GM19099 (cell line): ENCODE measurements around the gene ZNF821.
A peak's percentile ranks its signal among the peaks of the same experiment; 100 is the strongest.

ENCODE experiments used
- POLR2A ChIP-seq: IDR thresholded peaks from 3 replicates; pipeline ENCODE4 v1.6.1; 2011; ENCODE audit warnings: low read depth; ENCODE audit not compliant: insufficient read length; ENCODE audit errors: extremely low read depth

The ZNF821 gene

DNA sequence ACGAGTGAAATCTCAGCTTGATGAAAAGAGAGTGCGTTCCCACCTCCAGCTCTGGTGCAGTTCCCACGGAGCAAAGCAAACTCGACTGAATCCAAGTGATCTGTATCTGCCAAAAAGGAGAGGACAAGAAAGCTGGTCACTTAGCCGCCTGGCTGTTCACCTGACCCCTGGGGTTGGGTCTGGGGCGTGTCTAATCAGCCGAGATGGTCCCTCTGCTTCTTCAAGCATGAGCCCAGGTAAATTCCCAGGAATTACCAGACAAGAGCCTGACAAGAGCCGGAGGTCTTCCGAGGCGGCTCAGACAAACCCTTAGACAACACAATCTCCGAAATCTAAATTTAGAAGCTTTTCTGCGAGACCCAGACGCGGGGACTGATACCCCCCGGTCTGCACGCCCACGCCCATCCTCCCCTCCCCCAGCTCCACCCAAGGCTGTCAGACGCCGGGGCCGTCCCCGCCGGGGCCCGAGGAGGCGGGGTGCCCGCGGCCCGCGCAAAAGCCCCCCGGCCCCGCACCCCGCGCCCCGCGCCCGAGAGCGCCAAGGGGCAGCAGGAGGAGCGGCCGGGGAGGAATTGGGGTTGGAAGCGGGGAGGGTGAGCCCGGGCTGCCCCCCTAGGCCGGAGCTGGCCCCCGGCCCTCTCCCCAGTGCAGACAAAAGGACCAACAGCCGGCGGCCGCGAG, 674 bp downstream of the ZNF821 start:
- peak; percentile 18 for TF ChIP-seq POLR2A

- no peak for TF ChIP-seq POLR2A
Observed at GRCh38 chr16:71882505-71883167, 1.3 kb downstream of the ZNF821 start.

DNA sequence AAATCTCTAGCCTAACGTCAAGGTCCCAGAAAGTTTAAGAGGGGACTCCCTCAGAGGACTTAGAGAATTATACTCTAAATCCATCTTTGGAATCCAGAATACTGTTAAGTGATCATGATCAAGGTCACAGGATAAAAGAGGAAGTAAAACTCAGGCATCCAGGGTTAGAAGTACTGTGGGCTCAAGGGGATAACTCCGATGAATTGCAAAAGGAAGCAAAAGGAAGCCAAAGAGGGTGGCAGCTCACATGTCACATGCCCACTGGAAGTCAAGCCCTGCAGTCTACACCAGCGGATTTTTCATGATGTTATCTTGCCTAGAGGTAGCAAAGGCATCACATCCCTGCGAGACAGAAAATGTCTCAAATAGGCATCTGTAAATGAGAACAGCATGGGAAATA, 3.8 kb downstream of the ZNF821 start:
- no peak for TF ChIP-seq POLR2A

GRCh38 chr16:71878911-71879310, 5.1 kb downstream of the ZNF821 start:
- no peak for TF ChIP-seq POLR2A

DNA sequence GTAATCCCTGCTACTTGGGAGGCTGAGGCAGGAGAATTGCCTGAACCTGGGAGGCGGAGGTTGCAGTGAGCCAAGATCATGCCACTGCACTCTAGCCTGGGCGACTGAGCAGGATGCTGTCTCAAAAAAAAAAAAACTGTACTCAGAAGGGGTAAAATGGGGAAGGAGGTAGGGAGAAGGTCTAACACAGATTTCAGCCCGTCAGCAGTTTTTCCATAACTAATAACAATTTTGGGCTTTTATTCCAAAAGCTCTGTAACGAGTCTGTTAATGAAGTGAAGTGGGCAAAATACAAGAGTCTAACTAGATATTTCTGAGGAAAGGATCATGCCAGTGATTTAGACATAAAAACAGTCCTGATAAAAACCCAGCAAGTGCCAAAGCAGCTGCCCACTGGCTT, 10.8 kb downstream of the ZNF821 start:
- no peak for TF ChIP-seq POLR2A

DNA sequence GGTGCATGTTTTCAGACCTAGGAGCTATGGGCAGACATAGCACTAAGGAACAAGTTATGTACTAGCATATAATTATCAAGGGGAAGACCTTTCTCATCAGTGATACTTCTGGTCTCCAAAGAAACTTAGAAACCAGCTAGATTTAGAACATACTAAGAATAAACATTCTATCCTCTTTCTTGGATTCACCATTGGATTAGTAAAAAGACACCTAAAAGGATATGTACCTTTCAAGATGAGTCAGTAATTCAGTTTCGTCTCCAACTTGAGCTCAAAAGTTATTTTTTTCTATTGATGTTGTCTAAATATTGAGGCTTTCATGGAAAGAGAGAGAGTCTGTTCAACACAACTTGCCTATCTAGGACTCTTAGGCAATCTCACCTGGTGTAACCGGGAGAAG, 13.2 kb downstream of the ZNF821 start:
- no peak for TF ChIP-seq POLR2A

- no peak for TF ChIP-seq POLR2A
Observed at GRCh38 chr16:71869089-71869488, 14.9 kb downstream of the ZNF821 start.

DNA sequence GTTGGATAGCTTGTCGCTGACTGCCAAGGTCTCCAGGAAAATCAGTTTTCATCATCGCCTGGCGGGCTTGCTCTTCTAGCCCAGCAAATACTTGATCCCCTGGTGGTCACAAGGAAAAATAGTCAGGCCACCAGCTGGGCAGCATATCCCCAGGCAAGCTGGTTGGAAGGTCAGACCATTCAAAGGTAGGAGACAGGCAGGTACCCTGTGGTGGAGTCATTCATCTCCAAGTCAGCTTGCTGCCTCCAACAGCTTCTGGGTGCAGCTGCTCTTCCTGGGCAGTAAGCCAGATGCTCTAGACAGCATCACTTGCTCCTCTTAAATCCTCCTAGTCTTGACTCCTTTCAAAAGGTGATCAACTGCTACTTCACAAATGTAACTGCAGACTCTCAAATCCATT, 16.0 kb downstream of the ZNF821 start:
- TF ChIP-seq POLR2A, result no peak

DNA sequence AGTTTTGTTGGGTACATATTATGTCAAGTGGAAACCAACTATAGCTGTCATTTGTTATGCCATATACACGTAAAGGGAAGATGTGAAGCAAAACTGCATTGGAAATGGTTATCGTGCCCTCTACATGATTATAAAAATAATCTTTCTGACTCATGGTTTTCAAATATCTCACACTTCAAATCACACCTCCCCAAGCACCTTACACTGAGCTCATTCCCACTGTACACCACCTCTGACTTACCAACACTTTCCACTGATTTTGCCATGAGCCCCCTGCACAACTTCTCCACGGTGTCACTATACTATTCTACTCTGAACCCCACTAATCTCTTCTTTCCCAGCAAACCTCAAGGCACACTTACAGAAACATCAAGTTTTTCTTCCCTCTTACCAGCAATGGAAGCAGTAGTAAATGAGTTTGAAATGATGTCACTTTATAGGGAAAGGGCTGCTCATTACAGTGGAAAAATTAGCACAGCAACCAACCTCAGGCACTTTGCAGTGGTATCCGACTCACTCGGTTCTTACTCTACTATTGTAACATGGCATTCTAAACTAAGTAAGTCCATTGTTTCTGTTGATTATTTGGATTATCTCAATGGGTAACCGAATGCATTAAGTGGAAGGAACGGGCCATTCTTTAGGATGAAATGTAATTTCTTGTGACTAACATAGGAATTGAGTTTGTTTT, 18.7 kb downstream of the ZNF821 start:
- TF ChIP-seq POLR2A, result no peak

DNA sequence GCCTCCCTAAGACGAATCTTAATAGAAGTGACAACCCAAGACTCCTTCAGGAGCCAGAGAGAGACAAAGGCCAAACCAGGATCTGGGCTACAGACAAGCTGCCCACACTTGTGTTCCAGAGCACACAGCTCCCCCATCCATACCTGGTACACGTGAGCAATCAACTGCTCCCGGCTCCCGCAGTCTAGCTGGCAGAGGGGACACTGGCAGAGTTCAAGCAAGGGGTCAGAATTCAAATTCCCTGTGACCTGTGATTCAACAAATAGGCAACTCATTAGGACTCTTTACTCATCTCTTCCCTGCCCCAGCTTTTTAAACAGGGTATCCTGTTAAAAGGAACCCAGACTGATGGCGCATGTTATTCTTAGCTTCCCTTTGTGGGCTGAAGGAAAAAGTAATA, 20.0 kb downstream of the ZNF821 start:
- no peak for TF ChIP-seq POLR2A

DNA sequence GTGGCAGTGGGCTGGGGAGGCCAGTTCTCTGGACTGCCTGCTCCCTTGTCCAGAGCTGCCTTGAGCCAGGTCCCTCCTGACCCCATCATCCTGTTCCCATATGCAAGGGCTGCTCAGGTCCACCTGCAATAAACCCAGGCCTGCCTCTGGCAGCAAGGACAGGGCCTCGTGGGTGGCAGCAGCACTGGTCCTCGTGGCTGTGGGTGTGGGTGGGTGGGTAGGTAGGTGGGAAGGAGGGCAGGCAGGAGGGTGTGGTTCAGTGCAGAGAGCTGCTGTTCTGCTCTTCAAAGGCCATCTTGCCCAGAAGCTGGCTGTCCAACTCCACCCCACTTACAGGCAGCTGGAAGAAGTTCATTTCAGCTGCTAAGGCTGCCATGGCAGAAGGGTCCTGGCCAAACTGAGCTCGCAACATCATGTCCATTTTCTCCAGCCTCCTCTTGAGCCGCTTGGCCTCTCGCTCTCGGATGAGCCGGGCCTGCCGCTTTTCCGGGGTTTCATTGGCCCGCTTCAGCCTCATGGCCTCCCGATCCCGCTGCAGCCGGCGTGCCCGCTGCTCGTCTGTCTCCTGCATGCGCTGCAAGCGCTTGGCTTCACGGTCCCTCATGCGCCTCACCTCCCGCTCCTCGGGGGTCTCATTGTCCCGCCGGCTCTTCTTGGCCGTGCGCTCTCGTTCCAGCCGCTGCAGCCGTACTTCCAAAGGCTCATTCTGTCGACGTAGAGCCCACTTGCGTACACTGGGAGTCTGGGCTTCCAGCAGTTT, 24.0 kb downstream of the ZNF821 start:
- no peak for TF ChIP-seq POLR2A

GRCh38 chr16:71855937-71856662, 27.9 kb downstream of the ZNF821 start:
- no peak for TF ChIP-seq POLR2A

- TF ChIP-seq POLR2A, result no peak
Observed at GRCh38 chr16:71854369-71854948, 29.5 kb downstream of the ZNF821 start.

GRCh38 chr16:71853413-71853812, 30.6 kb downstream of the ZNF821 start:
- TF ChIP-seq POLR2A, result no peak
